Naive thymus-derived CD4-positive, alpha-beta T cell (primary cell): ENCODE results near the gene NKRF. TPM values are rescaled to one million over a fixed set of nuclear protein-coding genes. Genes with fewer than 3 reads are reported as not detected.

Experiments used
- ATAC-seq: fragments of 150-1000 bp; cut with Tn5 transposase; 2 replicates; pipeline ENCODE4 v1.10.0; 2021; ENCODE audit warnings: mild to moderate bottlenecking, moderate library complexity
- CTCF ChIA-PET: fragments of 350-600 bp; sonication (Branson Sonifier 250); formaldehyde crosslinking; loops from one replicate; lab custom pipeline; 2021; ENCODE audit warnings: antibody characterized with exemption; lab: Charles Lee
- POLR2A ChIA-PET: fragments of 350-600 bp; sonication (Branson Sonifier 250); formaldehyde crosslinking; loops from one replicate; lab custom pipeline; 2021; ENCODE audit warnings: antibody characterized with exemption, inconsistent platforms; lab: Charles Lee
- DNase-seq, 9 donors: peaks; one replicate each; pipeline versions ENCODE4 v3.0.0 to v3.0.0-alpha.2; 2020 to 2022; ENCODE audit warnings: mixed read lengths in 1 of 9
- H3K27ac ChIP-seq: one replicate; pipeline ENCODE4 v1.7.0; 2013; ENCODE audit warnings: mild to moderate bottlenecking, low read depth, low read length, moderate library complexity
- H3K27me3 ChIP-seq, 2 donors: one replicate each; pipeline ENCODE4 v1.7.0; 2013; ENCODE audit warnings: low read length in 2 of 2, mild to moderate bottlenecking in 2 of 2, moderate library complexity in 2 of 2; ENCODE audit not compliant: control insufficient read depth in 2 of 2, insufficient read depth in 2 of 2
- H3K36me3 ChIP-seq, 3 experiments: 1 replicate in 2 of 3; 2 replicates in 1 of 3; pipeline ENCODE4 v1.7.0; 2013; ENCODE audit warnings: low read length in 3 of 3, mild to moderate bottlenecking in 3 of 3, moderate library complexity in 1 of 3; ENCODE audit not compliant: insufficient read depth in 3 of 3, control insufficient read depth in 2 of 3
- H3K4me1 ChIP-seq, 2 donors: one replicate each; pipeline ENCODE4 v1.7.0; 2013; ENCODE audit warnings: low read length in 2 of 2, mild to moderate bottlenecking in 2 of 2, moderate library complexity in 1 of 2; ENCODE audit not compliant: control insufficient read depth in 2 of 2, insufficient read depth in 2 of 2
- H3K4me3 ChIP-seq: 2 replicates; pipeline ENCODE4 v1.7.0; 2013; ENCODE audit warnings: mild to moderate bottlenecking, low read length
- H3K9me3 ChIP-seq, 3 experiments: 1 replicate in 2 of 3; 2 replicates in 1 of 3; pipeline ENCODE4 v1.7.0; 2013; ENCODE audit warnings: low read length in 3 of 3; ENCODE audit not compliant: control insufficient read depth in 2 of 3
- H3K27ac Mint-ChIP-seq, 9 donors: one replicate each; pipeline ENCODE4 v1.8.0; 2020 to 2022; ENCODE audit warnings: mixed read lengths in 9 of 9, mild to moderate bottlenecking in 8 of 9, moderate library complexity in 5 of 9, inconsistent platforms in 2 of 9
- H3K27me3 Mint-ChIP-seq, 5 donors: one replicate each; pipeline ENCODE4 v1.8.0; 2021 to 2022; ENCODE audit warnings: mixed read lengths in 5 of 5, mild to moderate bottlenecking in 1 of 5
- H3K36me3 Mint-ChIP-seq, 5 donors: one replicate each; pipeline ENCODE4 v1.8.0; 2020 to 2022; ENCODE audit warnings: mixed read lengths in 5 of 5, mild to moderate bottlenecking in 3 of 5, inconsistent platforms in 1 of 5
- H3K4me1 Mint-ChIP-seq, 7 donors: one replicate each; pipeline ENCODE4 v1.8.0; 2020 to 2022; ENCODE audit warnings: mixed read lengths in 7 of 7, mild to moderate bottlenecking in 3 of 7, inconsistent platforms in 1 of 7
- H3K4me3 Mint-ChIP-seq, 10 donors: one replicate each; pipeline ENCODE4 v1.8.0; 2020 to 2022; ENCODE audit warnings: mild to moderate bottlenecking in 10 of 10, mixed read lengths in 10 of 10, moderate library complexity in 6 of 10, inconsistent platforms in 2 of 10
- H3K9me3 Mint-ChIP-seq, 11 donors: one replicate each; pipeline ENCODE4 v1.8.0; 2020 to 2022; ENCODE audit warnings: mixed read lengths in 11 of 11, mild to moderate bottlenecking in 4 of 11, inconsistent platforms in 1 of 11, moderate library complexity in 1 of 11
- intact Hi-C, 2 donors: fragments of 100-400 bp; cut with micrococcal nuclease; formaldehyde crosslinking; loops; one replicate each; pipeline ENCODE4 v1.15.1; 2023
- polyA plus RNA-seq, 2 donors: library from polyadenylated mRNA; unstranded; fragments of 300-500 nt; fragmentation: Illumina TruSeq; gene quantifications; one replicate each; pipeline ENCODE4 v1.2.3, GENCODE V29; 2021
- total RNA-seq, 6 experiments: library from RNA in 5 of 6; stranded (reverse) in 5 of 6; gene quantifications; 1 replicate in 5 of 6; 2 replicates in 1 of 6; pipeline ENCODE4 v1.2.3 and lab custom pipeline; 2021 to 2026

The NKRF gene
- total and polyA plus RNA-seq, 7 experiments from 2014 or later, result 5.2 to 16.4 (median 12.3) TPM

DNA sequence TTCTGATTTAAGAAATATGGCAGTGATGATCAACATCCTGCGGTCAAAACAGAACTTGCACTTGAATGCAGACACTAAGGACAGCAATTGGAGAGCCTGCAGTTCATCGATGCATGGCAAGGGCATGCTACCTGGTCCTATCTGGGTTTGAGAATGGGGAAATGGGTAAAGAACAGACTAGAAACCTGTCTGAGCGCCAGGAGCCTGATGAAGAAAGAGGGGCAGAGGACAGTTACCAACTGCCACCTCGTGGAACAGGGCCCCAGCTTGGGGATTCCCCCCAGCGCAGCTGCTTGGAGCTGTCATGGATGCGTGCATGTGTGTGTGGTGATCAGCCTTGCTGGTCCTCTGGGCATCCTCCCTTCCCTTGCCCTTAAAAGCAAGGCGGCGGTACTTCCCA, 30.2 kb upstream of the NKRF start:
- DNase-seq (no peak), ATAC-seq (peak; percentile 27)
- CTCF ChIA-PET, result no interaction called here
- Mint-ChIP-seq H3K4me3 (no peak overlapping the region), H3K36me3 (peaks cover 3 to 72% (median 32%) of the 10 kb centered on the region in 5 donors), H3K9me3 (peaks cover 0 to 2% (median 0%) of the 10 kb centered on the region in 11 donors), H3K4me1 (peaks cover 0 to 22% (median 21%) of the 10 kb centered on the region in 7 donors), H3K27ac (peak overlapping the region in 2 of 9 donors; percentile 46 to 72), H3K27me3 (no peaks in the 10 kb centered on the region)
- no peaks in the 10 kb centered on the region for H3K4me1 ChIP-seq
- intact Hi-C loops, result no loop called here
- no peaks in the 10 kb centered on the region for H3K9me3 ChIP-seq
- no peaks in the 10 kb centered on the region for H3K27me3 ChIP-seq
- peak overlapping the region; percentile 12 for H3K27ac ChIP-seq
- no peak overlapping the region for H3K4me3 ChIP-seq
- peaks cover 5 to 79% (median 23%) of the 10 kb centered on the region in 3 experiments for H3K36me3 ChIP-seq
- POLR2A ChIA-PET, result no interaction called here

DNA sequence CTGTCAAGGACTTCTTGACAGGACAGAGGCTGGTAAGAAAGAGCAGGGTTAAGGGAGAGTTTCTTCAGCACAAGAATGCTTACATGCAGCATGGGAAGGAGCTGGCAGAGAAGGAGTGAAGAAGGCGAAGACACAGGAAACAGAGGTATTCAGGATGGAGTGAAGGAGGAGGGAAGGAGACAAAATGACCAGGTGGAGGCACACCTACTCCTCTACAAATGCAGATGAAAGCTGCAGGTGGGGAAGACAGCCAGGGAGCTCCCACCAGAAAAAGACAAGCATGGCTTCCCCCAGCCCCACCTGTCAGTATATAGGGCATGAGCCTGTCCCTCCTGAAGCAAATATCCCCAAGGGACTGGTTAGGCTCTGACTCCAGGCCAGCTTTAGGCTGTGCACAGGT, 29.6 kb upstream of the NKRF start:
- Mint-ChIP-seq H3K36me3 (peaks cover 3 to 67% (median 32%) of the 10 kb centered on the region in 5 donors), H3K4me1 (peaks cover 0 to 19% (median 18%) of the 10 kb centered on the region in 7 donors), H3K27ac (peak overlapping the region in 8 of 9 donors; percentile 13 to 84 (median 50)), H3K4me3 (peak overlapping the region in 2 of 10 donors; percentile 2 to 3), H3K9me3 (peaks cover 0 to 2% (median 0%) of the 10 kb centered on the region in 11 donors), H3K27me3 (no peaks in the 10 kb centered on the region)
- H3K36me3 ChIP-seq, result peaks cover 5 to 75% (median 17%) of the 10 kb centered on the region in 3 experiments
- H3K4me1 ChIP-seq, result no peaks in the 10 kb centered on the region
- H3K4me3 ChIP-seq, result no peak overlapping the region
- H3K9me3 ChIP-seq, result no peaks in the 10 kb centered on the region
- H3K27ac ChIP-seq, result peak overlapping the region; percentile 12
- intact Hi-C loops, result no loop called here
- ATAC-seq, result no peak
- POLR2A ChIA-PET, result no interaction called here
- no peak for DNase-seq
- CTCF ChIA-PET, result no interaction called here
- H3K27me3 ChIP-seq, result no peaks in the 10 kb centered on the region

DNA sequence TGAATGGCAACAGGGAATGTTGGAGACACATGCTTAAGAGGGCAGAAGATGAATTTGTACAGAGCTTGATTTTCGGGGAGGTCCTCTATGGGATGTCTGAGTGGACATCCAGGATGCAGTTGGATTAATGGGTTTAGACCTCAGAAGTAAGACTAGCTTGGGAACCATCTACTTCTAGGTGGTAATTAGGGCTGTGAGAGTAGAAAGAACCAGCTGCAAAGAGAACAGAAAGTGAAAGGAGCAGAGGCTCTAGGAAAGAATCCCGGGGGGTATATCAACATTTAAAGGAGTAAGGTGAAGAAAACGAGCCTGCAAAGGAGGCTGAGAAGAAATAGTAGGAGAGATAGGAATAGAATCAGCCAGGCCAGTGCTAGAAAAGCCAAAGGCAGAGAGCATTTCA, 29.0 kb upstream of the NKRF start:
- H3K27ac Mint-ChIP-seq, result peak overlapping the region in 7 of 9 donors; percentile 0 to 84 (median 54)
- H3K27me3 Mint-ChIP-seq, result no peaks in the 10 kb centered on the region
- peaks cover 3 to 63% (median 32%) of the 10 kb centered on the region in 5 donors for H3K36me3 Mint-ChIP-seq
- H3K4me3 Mint-ChIP-seq, result peak overlapping the region in 1 of 10 donors; percentile 2
- intact Hi-C loops, result no loop called here
- peaks cover 0 to 2% (median 0%) of the 10 kb centered on the region in 11 donors for H3K9me3 Mint-ChIP-seq
- Histone ChIP-seq H3K36me3 (peaks cover under 1 to 75% (median 13%) of the 10 kb centered on the region in 3 experiments), H3K4me1 (no peaks in the 10 kb centered on the region), H3K9me3 (no peaks in the 10 kb centered on the region), H3K27ac (no peak overlapping the region), H3K27me3 (no peaks in the 10 kb centered on the region), H3K4me3 (no peak overlapping the region)
- CTCF ChIA-PET, result no interaction called here
- DNase-seq (no peak), ATAC-seq (no peak)
- H3K4me1 Mint-ChIP-seq, result peaks cover 0 to 19% (median 17%) of the 10 kb centered on the region in 7 donors
- POLR2A ChIA-PET, result no interaction called here

- no peak for DNase-seq
- no peak overlapping the region for H3K4me3 ChIP-seq
- CTCF ChIA-PET, result no interaction called here
- POLR2A ChIA-PET, result interaction anchor here (1.0 kb wide), 1 partner anchor 51 kb away, joined by 3 read pairs; no protein-coding TSS in a partner anchor
- ATAC-seq, result no peak
- no peak overlapping the region for H3K27ac ChIP-seq
- Mint-ChIP-seq H3K4me1 (peaks cover 0 to 11% (median 0%) of the 10 kb centered on the region in 7 donors), H3K27me3 (no peaks in the 10 kb centered on the region), H3K9me3 (no peaks in the 10 kb centered on the region), H3K4me3 (no peak overlapping the region), H3K27ac (peak overlapping the region in 5 of 9 donors; percentile 14 to 77 (median 62)), H3K36me3 (peaks cover 0 to 35% (median 7%) of the 10 kb centered on the region in 5 donors)
- intact Hi-C loops, result no loop called here
- H3K36me3 ChIP-seq, result peaks cover 10 to 66% (median 11%) of the 10 kb centered on the region in 3 experiments
- H3K9me3 ChIP-seq, result no peaks in the 10 kb centered on the region
- no peaks in the 10 kb centered on the region for H3K27me3 ChIP-seq
- no peaks in the 10 kb centered on the region for H3K4me1 ChIP-seq
Observed at GRCh38 chrX:119625843-119626242, 19.6 kb upstream of the NKRF start.

DNA sequence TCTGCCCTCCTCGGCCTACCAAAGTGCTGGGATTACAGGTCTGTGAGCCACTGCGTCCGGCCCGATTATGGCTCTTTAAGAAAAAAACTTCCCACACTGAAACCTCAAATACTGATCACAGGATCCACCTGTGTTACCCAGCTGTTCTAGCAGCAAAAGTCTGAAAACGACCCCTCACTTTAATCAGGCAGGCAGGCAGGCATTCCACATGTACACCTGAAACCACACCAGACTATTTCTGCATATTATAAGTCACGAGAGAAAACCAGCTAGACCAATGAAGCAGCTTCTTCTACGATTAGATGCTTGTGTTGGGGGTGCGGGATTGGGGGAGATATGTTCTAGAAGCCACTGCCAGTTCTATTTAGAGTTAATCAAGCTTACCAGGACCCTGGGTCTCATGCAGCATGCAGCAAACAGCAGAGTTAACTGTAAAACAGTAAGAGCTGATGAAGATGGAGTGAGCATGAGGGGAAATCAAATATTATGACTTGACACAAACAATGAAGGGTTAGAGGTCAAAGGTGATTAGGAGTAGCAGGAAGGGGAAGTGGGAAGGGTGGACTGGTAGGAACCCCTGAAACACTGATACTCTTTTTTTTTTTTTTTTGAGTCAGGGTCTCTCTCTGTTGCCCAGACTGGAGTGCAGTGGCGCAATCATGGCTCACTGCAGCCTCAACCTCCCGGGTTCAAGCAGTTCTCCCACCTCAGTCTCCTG, 18.9 kb upstream of the NKRF start:
- Mint-ChIP-seq H3K27ac (peak overlapping the region in 5 of 9 donors; percentile 32 to 85 (median 73)), H3K4me1 (peaks cover 0 to 11% (median 0%) of the 10 kb centered on the region in 7 donors), H3K4me3 (no peak overlapping the region), H3K36me3 (peaks cover 0 to 33% (median 7%) of the 10 kb centered on the region in 5 donors), H3K9me3 (no peaks in the 10 kb centered on the region), H3K27me3 (no peaks in the 10 kb centered on the region)
- intact Hi-C loops, result loop anchor here in 1 of 2 donors (5.0 kb wide), 2 partner anchors 67 to 108 kb away; partner anchors contain the start of gene SEPTIN6
- ATAC-seq (no peak), DNase-seq (no peak)
- H3K4me1 ChIP-seq, result no peaks in the 10 kb centered on the region
- no peak overlapping the region for H3K27ac ChIP-seq
- peaks cover 10 to 58% (median 11%) of the 10 kb centered on the region in 3 experiments for H3K36me3 ChIP-seq
- ChIA-PET CTCF (no interaction called here), POLR2A (interaction anchor here (1.0 kb wide), 1 partner anchor 52 kb away, joined by 3 read pairs; no protein-coding TSS in a partner anchor)
- H3K27me3 ChIP-seq, result no peaks in the 10 kb centered on the region
- H3K9me3 ChIP-seq, result no peaks in the 10 kb centered on the region
- H3K4me3 ChIP-seq, result no peak overlapping the region

GRCh38 chrX:119624417-119624816, 18.2 kb upstream of the NKRF start:
- Mint-ChIP-seq H3K36me3 (peaks cover 0 to 35% (median 7%) of the 10 kb centered on the region in 5 donors), H3K27me3 (no peaks in the 10 kb centered on the region), H3K4me3 (no peak overlapping the region), H3K9me3 (no peaks in the 10 kb centered on the region), H3K27ac (no peak overlapping the region), H3K4me1 (peaks cover 0 to 10% (median 1%) of the 10 kb centered on the region in 7 donors)
- CTCF ChIA-PET, result no interaction called here
- ATAC-seq, result no peak
- Histone ChIP-seq H3K27ac (no peak overlapping the region), H3K36me3 (peaks cover 5 to 57% (median 11%) of the 10 kb centered on the region in 3 experiments), H3K4me1 (no peaks in the 10 kb centered on the region), H3K4me3 (no peak overlapping the region), H3K9me3 (no peaks in the 10 kb centered on the region), H3K27me3 (no peaks in the 10 kb centered on the region)
- no peak for DNase-seq
- intact Hi-C loops, result loop anchor here in 1 of 2 donors (5.0 kb wide), 2 partner anchors 68 to 107 kb away; partner anchors contain the start of gene SEPTIN6
- POLR2A ChIA-PET, result no interaction called here
